Loucy (cell line): Measurements from ENCODE around the gene SKIC2.

Source experiments
- CTCF ChIP-seq: fragments of 200-600 bp; sonication (generic); conservative IDR thresholded peaks from 2 replicates; pipeline ENCODE4 v1.5.1; 2014; ENCODE audit warnings: mild to moderate bottlenecking, antibody characterized with exemption, low read length
- EZH2phosphoT487 ChIP-seq: fragments of 200-600 bp; IDR thresholded peaks from 2 replicates; pipeline ENCODE4 v1.6.1; 2018; ENCODE audit warnings: antibody characterized with exemption, mild to moderate bottlenecking, moderate library complexity, borderline replicate concordance

- TF ChIP-seq CTCF (no peak), EZH2phosphoT487 (no peak)
Observed at GRCh38 chr6:31935021-31935420, 24.0 kb upstream of the SKIC2 start.
